ENCODE results near the gene PLA2G5. TPM values are rescaled to one million over a fixed set of nuclear protein-coding genes. Genes with fewer than 3 reads are reported as not detected.

The PLA2G5 gene
- total RNA-seq, 4 donors from 2014 or later = 1.1 to 5.0 (median 2.2) TPM

DNA sequence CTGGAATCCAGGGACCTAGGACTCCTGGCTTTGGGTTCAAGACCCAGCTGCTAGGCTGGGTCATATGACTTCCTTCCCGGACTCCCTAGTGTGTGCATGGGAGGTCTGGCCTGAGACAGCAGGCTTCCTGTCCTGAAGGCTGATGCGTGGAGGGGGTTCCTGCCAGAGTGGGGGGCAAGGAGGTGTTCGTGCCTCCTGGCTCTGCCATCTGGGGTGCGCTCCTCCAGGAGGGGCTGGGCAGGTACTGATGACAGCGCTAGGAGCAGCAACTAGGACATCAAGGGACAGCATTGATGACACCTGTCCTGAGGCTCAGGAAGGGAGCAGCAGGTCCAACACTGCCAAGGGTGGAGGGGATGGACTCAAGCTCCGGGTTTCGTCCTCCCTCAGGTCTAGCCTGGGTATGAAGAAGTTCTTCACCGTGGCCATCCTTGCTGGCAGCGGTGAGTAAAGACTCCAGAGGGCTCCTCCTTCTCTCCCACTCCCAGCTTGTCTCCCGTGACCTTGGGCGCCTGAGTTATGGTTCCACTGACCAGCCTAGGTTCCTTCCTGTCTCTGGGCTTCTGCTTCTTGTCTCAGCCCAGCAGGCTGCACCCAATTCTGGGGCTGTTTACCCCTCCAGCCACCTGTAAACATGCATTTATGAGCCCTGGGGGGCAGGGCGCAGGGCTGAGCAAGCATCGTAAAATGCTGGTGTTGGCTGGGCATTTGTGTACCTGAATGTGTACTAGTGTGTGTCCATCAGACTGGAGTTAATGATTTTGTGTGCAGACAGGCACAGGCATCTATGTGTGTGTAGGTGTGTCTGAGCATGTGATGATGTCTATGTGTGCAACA, 70.0 kb downstream of the PLA2G5 start:
- DNase-seq = no peak
- Histone ChIP-seq H3K27me3 (no peaks in the 10 kb centered on the region), H3K27ac (no peak overlapping the region), H3K36me3 (no peaks in the 10 kb centered on the region), H3K4me1 (no peaks in the 10 kb centered on the region), H3K4me3 (replicated peaks in 1 of 3) (no peak overlapping the region), H3K9me3 (no peaks in the 10 kb centered on the region)
- TF ChIP-seq, protein P1, sequence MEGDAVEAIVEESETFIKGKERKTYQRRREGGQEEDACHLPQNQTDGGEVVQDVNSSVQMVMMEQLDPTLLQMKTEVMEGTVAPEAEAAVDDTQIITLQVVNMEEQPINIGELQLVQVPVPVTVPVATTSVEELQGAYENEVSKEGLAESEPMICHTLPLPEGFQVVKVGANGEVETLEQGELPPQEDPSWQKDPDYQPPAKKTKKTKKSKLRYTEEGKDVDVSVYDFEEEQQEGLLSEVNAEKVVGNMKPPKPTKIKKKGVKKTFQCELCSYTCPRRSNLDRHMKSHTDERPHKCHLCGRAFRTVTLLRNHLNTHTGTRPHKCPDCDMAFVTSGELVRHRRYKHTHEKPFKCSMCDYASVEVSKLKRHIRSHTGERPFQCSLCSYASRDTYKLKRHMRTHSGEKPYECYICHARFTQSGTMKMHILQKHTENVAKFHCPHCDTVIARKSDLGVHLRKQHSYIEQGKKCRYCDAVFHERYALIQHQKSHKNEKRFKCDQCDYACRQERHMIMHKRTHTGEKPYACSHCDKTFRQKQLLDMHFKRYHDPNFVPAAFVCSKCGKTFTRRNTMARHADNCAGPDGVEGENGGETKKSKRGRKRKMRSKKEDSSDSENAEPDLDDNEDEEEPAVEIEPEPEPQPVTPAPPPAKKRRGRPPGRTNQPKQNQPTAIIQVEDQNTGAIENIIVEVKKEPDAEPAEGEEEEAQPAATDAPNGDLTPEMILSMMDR (IDR thresholded peaks at IDR 0.05) = no peak
- TF ChIP-seq POLR2A (IDR thresholded peaks at IDR 0.05) = no peak
- 87 to 90% methylated on average over 9 to 12 of the region's 13 CpGs for WGBS, 2 donors
- intact Hi-C loops (cut with DNase I) = no loop called here

DNA sequence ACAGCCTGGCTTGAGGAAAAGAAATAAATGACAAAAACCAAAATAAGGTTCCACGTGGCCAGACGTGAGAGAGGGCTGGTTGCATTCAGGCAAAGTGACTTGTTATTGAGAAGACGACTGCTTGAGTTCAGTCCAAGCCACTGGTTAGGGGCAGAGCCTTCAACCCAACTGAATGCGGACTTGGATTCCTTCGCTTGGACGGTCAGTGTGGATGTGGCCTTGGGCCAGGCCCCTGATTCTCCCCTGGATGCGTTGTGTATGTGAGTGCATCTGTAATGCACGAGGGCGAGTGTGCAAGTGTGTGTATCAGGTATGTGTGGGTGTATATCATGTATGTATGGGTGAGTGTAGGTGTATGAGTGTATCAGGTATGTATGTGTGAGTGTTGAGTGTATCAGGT, 71.0 kb downstream of the PLA2G5 start:
- WGBS, 2 donors = 55 to 58% methylated on average over 9 of the region's 9 CpGs
- TF ChIP-seq POLR2A (IDR thresholded peaks at IDR 0.05) = no peak
- TF ChIP-seq, protein P1 (IDR thresholded peaks at IDR 0.05) = no peak
- no peaks in the 10 kb centered on the region for H3K9me3 ChIP-seq
- H3K4me1 ChIP-seq = no peaks in the 10 kb centered on the region
- no peak for DNase-seq
- no peak overlapping the region for H3K27ac ChIP-seq
- no peaks in the 10 kb centered on the region for H3K36me3 ChIP-seq
- no peaks in the 10 kb centered on the region for H3K27me3 ChIP-seq
- intact Hi-C loops (cut with DNase I) = no loop called here
- H3K4me3 ChIP-seq (replicated peaks in 1 of 3) = no peak overlapping the region

DNA sequence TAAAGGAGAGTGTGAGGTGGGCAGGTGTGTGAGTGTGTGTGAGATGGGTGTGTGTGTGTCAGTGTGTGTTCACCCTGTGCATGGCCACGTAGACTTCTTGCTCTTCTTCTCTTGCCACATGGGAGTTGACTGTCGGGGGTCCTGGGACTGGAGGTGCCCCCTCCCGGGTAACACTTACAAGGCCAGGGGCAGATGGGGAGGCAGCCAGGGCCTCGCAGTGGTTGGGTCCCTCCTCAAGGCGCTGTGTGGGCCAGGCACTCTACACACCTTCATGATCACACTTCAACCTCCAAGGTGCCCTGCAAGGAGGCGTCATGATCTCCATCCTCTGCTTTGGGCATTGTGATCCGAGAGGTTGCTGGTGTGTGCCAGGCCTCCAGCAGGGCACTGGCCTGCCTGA, 71.5 kb downstream of the PLA2G5 start:
- H3K36me3 ChIP-seq = no peaks in the 10 kb centered on the region
- intact Hi-C loops (cut with DNase I) = no loop called here
- no peaks in the 10 kb centered on the region for H3K27me3 ChIP-seq
- no peak for DNase-seq
- WGBS, 2 donors = 86 to 95% methylated on average over 6 to 7 of the region's 7 CpGs
- H3K4me1 ChIP-seq = no peaks in the 10 kb centered on the region
- TF ChIP-seq, protein P1 (IDR thresholded peaks at IDR 0.05) = no peak
- no peak for TF ChIP-seq POLR2A (IDR thresholded peaks at IDR 0.05)
- H3K27ac ChIP-seq = no peak overlapping the region
- no peak overlapping the region for H3K4me3 ChIP-seq (replicated peaks in 1 of 3)
- H3K9me3 ChIP-seq = no peaks in the 10 kb centered on the region

Other genes starting within 250 kb of the PLA2G5 start
- gene OTUD3, start 187.8 kb upstream of the PLA2G5 start, total RNA-seq = 1 to 10 TPM; 5.8 to 8.2 (median 6.7) TPM
- gene PLA2G2E, start 146.6 kb upstream of the PLA2G5 start, total RNA-seq = not detected
- gene PLA2G2A, start 90.6 kb upstream of the PLA2G5 start, total RNA-seq = 100 to 1,000 TPM in 2 of 4 donors, 10 to 100 TPM in 2; 22.9 to 212 (median 92.5) TPM
- not detected for gene PLA2G2D, start 49.3 kb downstream of the PLA2G5 start, total RNA-seq
- gene PLA2G2F, start 69.1 kb downstream of the PLA2G5 start, total RNA-seq = not detected
- 10 to 100 TPM in 1 of 4 donors, 1 to 10 TPM in 3; 4.8 to 10.9 (median 6.4) TPM for gene UBXN10, start 115.9 kb downstream of the PLA2G5 start, total RNA-seq
- gene PLA2G2C, start 116.3 kb downstream of the PLA2G5 start, total RNA-seq = not detected
- gene VWA5B1, start 220.7 kb downstream of the PLA2G5 start, total RNA-seq = under 1 TPM in 1 of 4 donors, not detected in 3; 0.45 TPM

Data from thyroid gland (tissue), 4 donors.